Left renal pelvis (tissue), 4 donors: Measurements from ENCODE around the gene CCDC18. TPM values are rescaled to one million over a fixed set of nuclear protein-coding genes. Genes with fewer than 3 reads are reported as not detected.
"Not testable (repeated sequence)": the region's sequence is repeated elsewhere in the genome, so short reads cannot be mapped to it uniquely, and the experiment has no call there.

Experiments
- DNase-seq, 4 donors: peaks; one replicate each; pipeline ENCODE4 v3.0.0-alpha.2; 2013; ENCODE audit warnings: low read depth in 4 of 4, low spot score in 3 of 4
- polyA plus RNA-seq, 4 donors: library from polyadenylated mRNA; unstranded; fragments of 120-200 nt; gene quantifications; one replicate each; pipeline ENCODE4 v1.2.1, GENCODE V29; 2013; ENCODE audit not compliant: insufficient read length in 4 of 4

Gene CCDC18
- 10 to 100 TPM in 1 of 4 donors, 1 to 10 TPM in 3; 7.5 to 12.2 (median 9.7) TPM for polyA plus RNA-seq

- DNase-seq = peak in 1 of 4 donors; percentile 0
Observed at GRCh38 chr1:93180723-93181613, at the start of gene CCDC18. CCDC18 (plus strand) TSS chr1:93180724; CDS start chr1:93183362, 2,638 bp downstream.

- no peak for DNase-seq
Observed at GRCh38 chr1:93132638-93133037, 47.9 kb upstream of the CCDC18 start.

GRCh38 chr1:93136445-93136844 is 44.1 kb upstream of the CCDC18 start:
- no peak for DNase-seq

- DNase-seq = no peak
Observed at GRCh38 chr1:93137604-93138292, 42.8 kb upstream of the CCDC18 start.

GRCh38 chr1:93140106-93140505 is 40.4 kb upstream of the CCDC18 start:
- DNase-seq = no peak

GRCh38 chr1:93142161-93142560 is 38.4 kb upstream of the CCDC18 start:
- DNase-seq = no peak

GRCh38 chr1:93143136-93143535 is 37.4 kb upstream of the CCDC18 start:
- no peak for DNase-seq

- DNase-seq = no peak
Observed at GRCh38 chr1:93143769-93144168, 36.8 kb upstream of the CCDC18 start.

GRCh38 chr1:93148001-93148400 is 32.5 kb upstream of the CCDC18 start:
- DNase-seq = no peak

- DNase-seq = no peak
Observed at GRCh38 chr1:93150729-93151128, 29.8 kb upstream of the CCDC18 start.

GRCh38 chr1:93151474-93151873 is 29.1 kb upstream of the CCDC18 start:
- no peak for DNase-seq

- DNase-seq = no peak
Observed at GRCh38 chr1:93152835-93153234, 27.7 kb upstream of the CCDC18 start.

GRCh38 chr1:93154898-93155297 is 25.6 kb upstream of the CCDC18 start:
- DNase-seq = no peak

GRCh38 chr1:93155335-93155734 is 25.2 kb upstream of the CCDC18 start:
- no peak for DNase-seq

GRCh38 chr1:93159337-93159736 is 21.2 kb upstream of the CCDC18 start:
- DNase-seq = no peak

GRCh38 chr1:93163314-93163713 is 17.2 kb upstream of the CCDC18 start:
- DNase-seq = not testable (repeated sequence)

GRCh38 chr1:93164816-93165215 is 15.7 kb upstream of the CCDC18 start:
- no peak for DNase-seq

GRCh38 chr1:93165895-93166294 is 14.6 kb upstream of the CCDC18 start:
- not testable (repeated sequence) for DNase-seq

GRCh38 chr1:93167006-93167405 is 13.5 kb upstream of the CCDC18 start:
- no peak for DNase-seq

- not testable (repeated sequence) for DNase-seq
Observed at GRCh38 chr1:93170141-93170678, 10.3 kb upstream of the CCDC18 start.

GRCh38 chr1:93171549-93172034 is 8.9 kb upstream of the CCDC18 start:
- no peak for DNase-seq
